Measurements from ENCODE around the gene WDR26.

- TF ChIP-seq CTCF (IDR thresholded peaks at IDR 0.05; ENCODE audit: insufficient read depth, low read depth, low read length) = no peak
- TF ChIP-seq EZH2 (IDR thresholded peaks at IDR 0.05; ENCODE audit: insufficient read depth, low read length) = no peak
Observed at GRCh38 chr1:224420106-224420505, 14.5 kb downstream of the WDR26 start.
